Motor neuron (in vitro differentiated cells): Measurements from ENCODE around the gene ZNF672. TPM values are rescaled to one million over a fixed set of nuclear protein-coding genes. Genes with fewer than 3 reads are reported as not detected.

Experiments used
- ATAC-seq, 8 experiments: fragments of 200-7000 bp; cut with Tn5 transposase; replicated peaks in 6 of 8; 2 replicates each; pipeline ENCODE4 v1.8.0; 2021; ENCODE audit warnings: mild to moderate bottlenecking in 8 of 8, moderate library complexity in 8 of 8
- H3K27ac ChIP-seq, 2 donors: fragments of 250-450 bp; sonication (Bioruptor Pico); 2 replicates each; pipeline ENCODE4 v1.9.0; 2021; ENCODE audit warnings: antibody characterized with exemption in 2 of 2, mild to moderate bottlenecking in 2 of 2, moderate library complexity in 1 of 2
- H3K4me1 ChIP-seq, 2 donors: fragments of 250-450 bp; sonication (Bioruptor Pico); replicated peaks in 1 of 2; 2 replicates each; pipeline ENCODE4 v1.6.1; 2021; ENCODE audit warnings: antibody characterized with exemption in 2 of 2, mild to moderate bottlenecking in 2 of 2, moderate library complexity in 1 of 2
- H3K4me3 ChIP-seq, 5 donors: fragments of 250-450 bp; sonication (Bioruptor Pico); 2 replicates each; pipeline ENCODE4 v1.9.0; 2021; ENCODE audit warnings: antibody characterized with exemption in 5 of 5, mild to moderate bottlenecking in 5 of 5, moderate library complexity in 4 of 5
- WGBS, 10 experiments: fragments of 450-650 bp; shearing (Covaris generic); methylation state at CpG; one replicate each; pipeline ENCODE4 v1.0.0; 2022; 5-methylcytosine and 5-hydroxymethylcytosine counted together
- in situ Hi-C, 9 experiments: fragments of 400-800 bp; cut with MboI; loops; one replicate each; pipeline ENCODE4 v1.15.0; 2021; ENCODE audit warnings: low sequenced_read_pairs in 9 of 9, low pct_unique_long_range_greater_than_20kb in 2 of 9; ENCODE audit not compliant: unreplicated experiment in 9 of 9
- total RNA-seq, 8 experiments: library from RNA; unstranded; fragments of 300-600 nt; gene quantifications; 2 replicates each; pipeline versions ENCODE4 v1.2.3 to v1.2.4, GENCODE V29; 2022

Gene ZNF672
- total RNA-seq, 8 experiments from 2014 or later, result 12.4 to 34.6 (median 22.7) TPM

GRCh38 chr1:248857201-248857600 is 19.2 kb downstream of the ZNF672 start:
- 78 to 95% (median 87%) methylated on average over 1 to 7 of the region's 7 CpGs; no CpG with 5 or more reads in 3 of the 10 experiments for WGBS, 10 experiments
- Histone ChIP-seq H3K4me1 (peaks cover 13 to 15% of the 10 kb centered on the region in 2 donors), H3K27ac (peak overlapping the region in 1 of 2 donors; percentile 25), H3K4me3 (peak overlapping the region; percentile 40 to 51 (median 47))
- ATAC-seq, result no peak
- in situ Hi-C loops, result no loop called here

- in situ Hi-C loops, result no loop called here
- Histone ChIP-seq H3K4me3 (peak overlapping the region; percentile 40 to 51 (median 47)), H3K27ac (peak overlapping the region; percentile 73 to 85), H3K4me1 (peaks cover 13 to 15% of the 10 kb centered on the region in 2 donors)
- 7 to 17% methylated on average over 3 to 4 of the region's 4 CpGs; no CpG with 5 or more reads in 8 of the 10 experiments for WGBS, 10 experiments
- peak in 2 of 8 experiments; percentile 1 to 3 for ATAC-seq
Measured at GRCh38 chr1:248857749-248858095, 19.7 kb downstream of the ZNF672 start.

GRCh38 chr1:248858096-248858890 is 20.3 kb downstream of the ZNF672 start:
- peak overlapping the region; percentile 73 to 85 for H3K27ac ChIP-seq
- H3K4me3 ChIP-seq, result peak overlapping the region; percentile 40 to 51 (median 47)
- ATAC-seq, result peak; percentile 39 to 60 (median 56)
- in situ Hi-C loops, result no loop called here
- WGBS, 10 experiments, result 0 to 12% (median 3%) methylated on average over 3 to 15 of the region's 45 CpGs; no CpG with 5 or more reads in 5 of the 10 experiments
- peaks cover 13 to 15% of the 10 kb centered on the region in 2 donors for H3K4me1 ChIP-seq

GRCh38 chr1:248858891-248859889 is 21.2 kb downstream of the ZNF672 start, which contains the start of gene ZNF692:
Gene ZNF692 (minus strand): TSS chr1:248859085. CDS start chr1:248858309, 776 bp downstream.
- Histone ChIP-seq H3K4me3 (peak within 1 kb of the TSS; percentile 40 to 51 (median 47)), H3K27ac (peak within 1 kb of the TSS; percentile 73 to 85), H3K4me1 (peaks cover 19 to 21% of the 10 kb centered on the region in 2 donors)
- in situ Hi-C loops, result no loop called here
- peak; percentile 82 to 87 (median 83) for ATAC-seq
- 0 to 52% (median 28%) methylated on average over 3 to 30 of the region's 62 CpGs; no CpG with 5 or more reads in 3 of the 10 experiments for WGBS, 10 experiments

GRCh38 chr1:248860007-248860406 is 22.0 kb downstream of the ZNF672 start:
- Histone ChIP-seq H3K4me1 (peaks cover 19 to 21% of the 10 kb centered on the region in 2 donors), H3K27ac (no peak overlapping the region), H3K4me3 (no peak overlapping the region)
- in situ Hi-C loops, result no loop called here
- WGBS, 10 experiments, result 0 to 100% (median 85%) methylated on average over 2 to 4 of the region's 4 CpGs; no CpG with 5 or more reads in 2 of the 10 experiments
- no peak for ATAC-seq

- in situ Hi-C loops, result no loop called here
- ATAC-seq, result no peak
- H3K4me3 ChIP-seq, result no peak overlapping the region
- WGBS, 10 experiments, result 55 to 100% (median 86%) methylated on average over 1 to 2 of the region's 2 CpGs; no CpG with 5 or more reads in 2 of the 10 experiments
- H3K4me1 ChIP-seq, result peaks cover 19 to 21% of the 10 kb centered on the region in 2 donors
- H3K27ac ChIP-seq, result no peak overlapping the region
Measured at GRCh38 chr1:248861616-248862015, 23.6 kb downstream of the ZNF672 start.

GRCh38 chr1:248862695-248862997 is 24.6 kb downstream of the ZNF672 start:
- H3K27ac ChIP-seq, result peak overlapping the region in 1 of 2 donors; percentile 71
- WGBS, 10 experiments, result 25 to 35% (median 30%) methylated on average over 2 to 3 of the region's 4 CpGs; no CpG with 5 or more reads in 6 of the 10 experiments

GRCh38 chr1:248862998-248863881 is 25.2 kb downstream of the ZNF672 start:
- 11 to 39% (median 21%) methylated on average over 3 to 36 of the region's 46 CpGs; no CpG with 5 or more reads in 3 of the 10 experiments for WGBS, 10 experiments
- Histone ChIP-seq H3K4me3 (peak overlapping the region; percentile 25 to 44 (median 33)), H3K27ac (peak overlapping the region; percentile 26 to 71), H3K4me1 (peaks cover 10% of the 10 kb centered on the region in 2 donors)
- in situ Hi-C loops, result no loop called here
- peak; percentile 41 to 83 (median 81) for ATAC-seq

More at GRCh38 chr1:248862695-248862997, 24.6 kb downstream of the ZNF672 start:
- in situ Hi-C loops, result no loop called here
- no peak for ATAC-seq
- Histone ChIP-seq H3K4me1 (peaks cover 12% of the 10 kb centered on the region in 2 donors), H3K4me3 (peak overlapping the region; percentile 25 to 44 (median 33))

- peak overlapping the region; percentile 56 to 73 (median 65) for H3K4me3 ChIP-seq
- 75 to 100% (median 100%) methylated on average over 1 to 3 of the region's 3 CpGs; no CpG with 5 or more reads in 1 of the 10 experiments for WGBS, 10 experiments
- in situ Hi-C loops, result no loop called here
- no peak overlapping the region for H3K27ac ChIP-seq
- no peak for ATAC-seq
- no peaks in the 10 kb centered on the region for H3K4me1 ChIP-seq
Measured at GRCh38 chr1:248871837-248872401, 33.9 kb downstream of the ZNF672 start.

- no peaks in the 10 kb centered on the region for H3K4me1 ChIP-seq
- in situ Hi-C loops, result no loop called here
- H3K4me3 ChIP-seq, result peak overlapping the region; percentile 56 to 73 (median 65)
- H3K27ac ChIP-seq, result peak overlapping the region; percentile 70 to 83
- ATAC-seq, result peak; percentile 50 to 71 (median 56)
- 0 to 6% (median 2%) methylated on average over 5 to 21 of the region's 31 CpGs; no CpG with 5 or more reads in 1 of the 10 experiments for WGBS, 10 experiments
Measured at GRCh38 chr1:248872752-248873408, 34.9 kb downstream of the ZNF672 start.

GRCh38 chr1:248873409-248873992 is 35.5 kb downstream of the ZNF672 start:
- peak; percentile 78 to 92 (median 88) for ATAC-seq
- in situ Hi-C loops, result no loop called here
- H3K4me1 ChIP-seq, result no peaks in the 10 kb centered on the region
- H3K4me3 ChIP-seq, result peak overlapping the region; percentile 56 to 73 (median 65)
- H3K27ac ChIP-seq, result peak overlapping the region; percentile 83 to 86
- WGBS, 10 experiments, result 0 to 3% (median 0%) methylated on average over 3 to 33 of the region's 41 CpGs; no CpG with 5 or more reads in 3 of the 10 experiments
